Subcutaneous adipose tissue (tissue), 4 donors: ENCODE measurements around the gene SEMA3C. TPM values are rescaled to one million over a fixed set of nuclear protein-coding genes. Genes with fewer than 3 reads are reported as not detected.

Experiments used
- total RNA-seq, 4 donors: library from RNA; depleted of rRNA; stranded (reverse); fragments of >200 nt; gene quantifications; one replicate each; pipeline ENCODE4 v1.1.0, GENCODE V29; 2016
- TF ChIP-seq, protein P1 (sequence below): fragments of 450-650 bp; IDR thresholded peaks from one replicate; pipeline ENCODE4 v1.5.1; 2016; ENCODE audit warnings: low read depth, mild to moderate bottlenecking, control low read depth, antibody characterized with exemption, moderate library complexity

Gene SEMA3C
- total RNA-seq, 4 donors from 2014 or later = 57.3 to 174 (median 96.9) TPM

- TF ChIP-seq, protein P1, sequence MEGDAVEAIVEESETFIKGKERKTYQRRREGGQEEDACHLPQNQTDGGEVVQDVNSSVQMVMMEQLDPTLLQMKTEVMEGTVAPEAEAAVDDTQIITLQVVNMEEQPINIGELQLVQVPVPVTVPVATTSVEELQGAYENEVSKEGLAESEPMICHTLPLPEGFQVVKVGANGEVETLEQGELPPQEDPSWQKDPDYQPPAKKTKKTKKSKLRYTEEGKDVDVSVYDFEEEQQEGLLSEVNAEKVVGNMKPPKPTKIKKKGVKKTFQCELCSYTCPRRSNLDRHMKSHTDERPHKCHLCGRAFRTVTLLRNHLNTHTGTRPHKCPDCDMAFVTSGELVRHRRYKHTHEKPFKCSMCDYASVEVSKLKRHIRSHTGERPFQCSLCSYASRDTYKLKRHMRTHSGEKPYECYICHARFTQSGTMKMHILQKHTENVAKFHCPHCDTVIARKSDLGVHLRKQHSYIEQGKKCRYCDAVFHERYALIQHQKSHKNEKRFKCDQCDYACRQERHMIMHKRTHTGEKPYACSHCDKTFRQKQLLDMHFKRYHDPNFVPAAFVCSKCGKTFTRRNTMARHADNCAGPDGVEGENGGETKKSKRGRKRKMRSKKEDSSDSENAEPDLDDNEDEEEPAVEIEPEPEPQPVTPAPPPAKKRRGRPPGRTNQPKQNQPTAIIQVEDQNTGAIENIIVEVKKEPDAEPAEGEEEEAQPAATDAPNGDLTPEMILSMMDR = no peak
Measured at GRCh38 chr7:80941208-80941758, 22.4 kb upstream of the SEMA3C start.

- TF ChIP-seq, protein P1 = no peak
Measured at GRCh38 chr7:80940539-80941207, 21.8 kb upstream of the SEMA3C start.

GRCh38 chr7:80937336-80937735 lies 18.5 kb upstream of the SEMA3C start:
- TF ChIP-seq, protein P1 = no peak

DNA sequence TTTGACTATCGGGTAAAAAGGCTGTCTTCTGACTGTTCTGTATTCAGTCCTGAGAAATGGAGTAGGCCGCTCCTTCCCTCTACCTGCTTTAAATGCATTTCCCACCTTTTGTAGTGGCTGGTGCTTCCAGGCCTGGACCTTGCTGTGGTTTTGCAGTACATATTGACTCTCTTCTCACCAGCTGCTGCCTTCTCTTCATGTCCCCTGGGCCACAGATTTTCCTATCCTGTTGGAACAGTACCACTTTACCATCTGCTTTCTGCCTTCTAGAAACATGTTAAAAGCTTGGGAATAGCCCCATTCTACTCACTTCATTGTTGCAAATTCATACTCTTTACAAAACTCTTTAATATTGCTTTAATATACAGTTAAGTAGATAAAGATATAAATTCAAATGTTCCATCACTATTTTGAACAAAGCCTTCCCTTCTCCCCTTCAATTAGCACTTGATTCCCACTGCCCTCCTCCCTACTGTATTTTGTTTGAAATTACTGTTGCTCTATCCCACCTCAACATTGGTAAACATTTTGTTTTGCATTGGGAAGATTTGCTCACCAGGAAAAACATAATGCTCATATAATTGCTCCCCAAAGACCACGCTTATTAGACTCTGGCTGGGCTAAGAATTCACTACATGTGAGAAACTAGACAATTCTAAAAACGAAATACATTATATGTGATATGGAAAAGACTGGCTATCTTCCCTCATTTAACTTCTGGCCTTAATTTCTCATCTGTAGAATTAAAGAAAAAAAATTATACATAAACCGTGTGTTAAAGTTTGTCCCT lies 17.3 kb upstream of the SEMA3C start:
- TF ChIP-seq, protein P1 = no peak

DNA sequence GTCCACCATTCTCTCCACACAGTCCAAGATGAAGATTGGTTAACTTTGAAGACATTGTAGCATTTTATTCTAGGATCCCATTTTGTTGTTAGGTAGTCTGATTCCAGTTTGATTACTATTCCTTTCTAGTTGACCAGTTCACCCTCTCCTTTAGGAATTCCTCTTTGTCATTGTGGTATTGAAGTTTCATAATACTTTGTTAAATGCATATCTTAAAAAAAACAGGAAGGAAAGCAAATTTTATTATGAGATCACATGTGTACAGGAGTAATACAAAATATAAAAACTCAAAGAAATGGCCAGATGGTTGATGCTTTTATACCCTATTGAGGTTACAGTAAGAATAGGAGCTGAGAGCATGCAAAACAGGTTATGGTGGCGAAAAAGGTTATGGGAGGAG lies 15.5 kb upstream of the SEMA3C start:
- TF ChIP-seq, protein P1 = no peak

GRCh38 chr7:80932536-80932935 lies 13.7 kb upstream of the SEMA3C start:
- TF ChIP-seq, protein P1 = no peak

DNA sequence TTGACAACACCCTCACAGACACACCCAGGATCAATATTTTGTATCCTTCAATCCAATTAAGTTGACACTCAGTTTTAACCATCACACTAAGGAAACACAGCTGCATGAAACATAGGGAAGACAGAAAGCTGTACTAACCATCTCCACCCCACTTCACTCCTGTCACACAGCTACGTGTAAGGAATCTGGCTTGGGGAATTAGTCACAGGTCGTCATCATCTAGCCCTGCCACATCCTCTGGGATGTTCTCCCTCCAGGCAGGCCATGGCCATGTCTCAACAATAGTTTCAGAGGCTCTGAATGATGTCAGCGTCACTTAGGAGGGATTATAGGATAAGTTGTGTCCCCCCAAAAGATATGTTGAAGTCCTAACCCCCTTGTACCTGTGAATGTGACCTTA lies 10.8 kb upstream of the SEMA3C start:
- TF ChIP-seq, protein P1 = no peak
